Nephron (organoid): Measurements from ENCODE around the gene TXLNA.

ENCODE experiments used
- H3K27ac Mint-ChIP-seq, 3 experiments: 2 replicates each; pipeline ENCODE4 v1.8.0; 2020; ENCODE audit warnings: mixed read lengths in 3 of 3, mild to moderate bottlenecking in 2 of 3, moderate library complexity in 1 of 3
- H3K27me3 Mint-ChIP-seq: 2 replicates; pipeline ENCODE4 v1.8.0; 2021; ENCODE audit warnings: low read depth, mild to moderate bottlenecking, moderate library complexity, mixed read lengths
- H3K36me3 Mint-ChIP-seq: 2 replicates; pipeline ENCODE4 v1.8.0; 2020; ENCODE audit warnings: low read depth, mixed read lengths
- H3K4me1 Mint-ChIP-seq: 2 replicates; pipeline ENCODE4 v1.8.0; 2020; ENCODE audit warnings: mixed read lengths
- H3K4me3 Mint-ChIP-seq, 3 experiments: 2 replicates each; pipeline ENCODE4 v1.8.0; 2020; ENCODE audit warnings: mild to moderate bottlenecking in 3 of 3, mixed read lengths in 3 of 3, moderate library complexity in 2 of 3
- H3K9me3 Mint-ChIP-seq: 2 replicates; pipeline ENCODE4 v1.8.0; 2020; ENCODE audit warnings: mixed read lengths
- TF ChIP-seq, protein P1 (sequence below), 3 experiments: fragments of 200-600 bp; sonication (generic); IDR thresholded peaks; one replicate each; pipeline ENCODE4 v1.5.0; 2021; ENCODE audit warnings: antibody characterized with exemption in 3 of 3; ENCODE audit not compliant: unreplicated experiment in 3 of 3

TXLNA gene

DNA sequence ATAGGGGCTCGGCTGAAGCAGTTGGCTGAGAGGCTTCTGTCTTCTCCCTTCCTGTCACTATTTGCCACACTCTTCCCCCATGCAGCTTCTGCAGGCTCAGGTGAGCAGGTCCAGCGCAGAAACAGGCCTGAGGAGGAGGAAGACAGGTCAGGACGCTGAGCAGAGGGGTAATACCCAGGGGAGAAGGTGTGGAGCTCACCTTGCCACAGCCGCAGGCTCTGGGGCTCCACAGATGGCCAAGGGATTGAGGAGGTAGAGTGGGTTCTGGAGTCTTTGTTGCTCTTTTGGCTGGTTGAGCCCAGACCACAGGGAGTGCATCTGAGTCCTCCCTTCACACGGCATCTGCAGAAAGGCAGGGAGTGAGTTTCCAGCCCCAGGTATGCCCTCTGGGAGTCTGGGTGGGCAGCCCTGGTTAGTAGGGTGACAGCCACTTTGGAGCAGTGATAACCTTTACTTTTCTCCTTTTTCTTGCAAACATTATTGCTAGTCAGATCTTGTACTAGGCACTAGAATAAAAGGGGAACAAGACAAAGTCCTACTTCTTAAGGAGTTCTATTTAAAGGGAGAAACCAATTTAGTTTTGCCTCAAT lies 52.5 kb downstream of the TXLNA start:
- H3K4me3 Mint-ChIP-seq = no peak overlapping the region
- no peaks in the 10 kb centered on the region for H3K9me3 Mint-ChIP-seq
- H3K27ac Mint-ChIP-seq = no peak overlapping the region
- peaks cover 37% of the 10 kb centered on the region for H3K36me3 Mint-ChIP-seq
- H3K27me3 Mint-ChIP-seq = no peaks in the 10 kb centered on the region
- no peaks in the 10 kb centered on the region for H3K4me1 Mint-ChIP-seq
- TF ChIP-seq, protein P1, sequence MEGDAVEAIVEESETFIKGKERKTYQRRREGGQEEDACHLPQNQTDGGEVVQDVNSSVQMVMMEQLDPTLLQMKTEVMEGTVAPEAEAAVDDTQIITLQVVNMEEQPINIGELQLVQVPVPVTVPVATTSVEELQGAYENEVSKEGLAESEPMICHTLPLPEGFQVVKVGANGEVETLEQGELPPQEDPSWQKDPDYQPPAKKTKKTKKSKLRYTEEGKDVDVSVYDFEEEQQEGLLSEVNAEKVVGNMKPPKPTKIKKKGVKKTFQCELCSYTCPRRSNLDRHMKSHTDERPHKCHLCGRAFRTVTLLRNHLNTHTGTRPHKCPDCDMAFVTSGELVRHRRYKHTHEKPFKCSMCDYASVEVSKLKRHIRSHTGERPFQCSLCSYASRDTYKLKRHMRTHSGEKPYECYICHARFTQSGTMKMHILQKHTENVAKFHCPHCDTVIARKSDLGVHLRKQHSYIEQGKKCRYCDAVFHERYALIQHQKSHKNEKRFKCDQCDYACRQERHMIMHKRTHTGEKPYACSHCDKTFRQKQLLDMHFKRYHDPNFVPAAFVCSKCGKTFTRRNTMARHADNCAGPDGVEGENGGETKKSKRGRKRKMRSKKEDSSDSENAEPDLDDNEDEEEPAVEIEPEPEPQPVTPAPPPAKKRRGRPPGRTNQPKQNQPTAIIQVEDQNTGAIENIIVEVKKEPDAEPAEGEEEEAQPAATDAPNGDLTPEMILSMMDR (IDR thresholded peaks at IDR 0.05; ENCODE audit: unreplicated experiment in 3 of 3) = no peak

DNA sequence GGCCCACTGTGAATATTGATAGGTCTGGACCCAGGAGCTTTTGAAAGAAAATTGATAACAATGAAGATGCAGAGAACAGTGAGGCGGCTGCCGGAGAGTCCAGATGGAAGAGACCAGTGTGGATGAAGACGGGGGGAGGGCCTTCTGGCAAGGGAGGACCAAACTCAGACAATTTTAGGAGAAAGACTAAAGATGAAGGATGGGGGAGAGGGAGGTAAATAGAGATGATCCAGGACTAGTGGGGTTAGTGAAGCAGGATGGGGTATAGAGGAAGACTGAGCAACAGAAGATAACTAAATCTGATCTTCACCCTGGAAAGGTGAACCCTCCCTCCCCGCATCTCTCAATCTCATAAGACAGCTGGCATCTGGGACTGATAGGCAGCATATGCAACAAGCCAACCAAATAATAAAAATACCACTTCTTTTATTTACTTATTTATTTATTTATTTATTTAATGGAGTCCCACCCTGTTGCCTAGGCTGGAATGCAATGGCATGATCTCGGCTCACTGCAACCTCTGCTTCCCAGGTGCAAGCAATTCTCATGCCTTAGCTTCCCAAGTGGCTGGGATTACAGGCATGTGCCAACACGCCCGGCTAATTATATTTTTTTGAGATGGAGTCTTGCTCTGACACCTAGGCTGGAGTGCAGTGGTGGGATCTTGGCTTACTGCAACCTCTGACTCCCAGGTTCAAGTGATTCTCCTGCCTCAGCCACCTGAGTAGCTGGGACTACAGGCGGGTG lies 53.3 kb downstream of the TXLNA start:
- TF ChIP-seq, protein P1 (IDR thresholded peaks at IDR 0.05; ENCODE audit: unreplicated experiment in 3 of 3) = no peak
- Mint-ChIP-seq H3K36me3 (peaks cover 31% of the 10 kb centered on the region), H3K27ac (no peak overlapping the region), H3K27me3 (no peaks in the 10 kb centered on the region), H3K4me3 (no peak overlapping the region), H3K4me1 (no peaks in the 10 kb centered on the region), H3K9me3 (no peaks in the 10 kb centered on the region)

DNA sequence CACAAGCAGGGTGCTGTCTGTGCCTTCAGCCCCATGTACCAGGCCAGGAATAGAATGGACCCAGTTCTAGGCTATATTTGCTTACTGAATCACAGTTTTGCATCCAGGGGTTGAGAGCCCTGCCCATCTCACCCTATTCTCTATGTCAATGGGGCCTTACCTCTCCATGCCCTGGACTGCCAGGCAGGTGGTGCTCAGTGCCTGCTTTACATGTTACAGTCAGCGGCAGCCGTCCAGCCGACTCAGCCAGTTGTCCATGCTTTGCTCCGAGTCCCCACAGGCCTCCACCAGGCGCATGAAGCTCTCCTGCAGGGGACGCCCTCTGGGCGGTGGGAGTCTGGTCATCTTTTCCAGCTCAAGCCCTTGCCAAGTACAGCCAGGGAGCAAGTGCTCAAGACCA lies 55.3 kb downstream of the TXLNA start:
- Mint-ChIP-seq H3K36me3 (peaks cover 16% of the 10 kb centered on the region), H3K27ac (no peak overlapping the region), H3K4me1 (no peaks in the 10 kb centered on the region), H3K4me3 (no peak overlapping the region), H3K27me3 (no peaks in the 10 kb centered on the region), H3K9me3 (no peaks in the 10 kb centered on the region)
- TF ChIP-seq, protein P1 (IDR thresholded peaks at IDR 0.05; ENCODE audit: unreplicated experiment in 3 of 3) = no peak

DNA sequence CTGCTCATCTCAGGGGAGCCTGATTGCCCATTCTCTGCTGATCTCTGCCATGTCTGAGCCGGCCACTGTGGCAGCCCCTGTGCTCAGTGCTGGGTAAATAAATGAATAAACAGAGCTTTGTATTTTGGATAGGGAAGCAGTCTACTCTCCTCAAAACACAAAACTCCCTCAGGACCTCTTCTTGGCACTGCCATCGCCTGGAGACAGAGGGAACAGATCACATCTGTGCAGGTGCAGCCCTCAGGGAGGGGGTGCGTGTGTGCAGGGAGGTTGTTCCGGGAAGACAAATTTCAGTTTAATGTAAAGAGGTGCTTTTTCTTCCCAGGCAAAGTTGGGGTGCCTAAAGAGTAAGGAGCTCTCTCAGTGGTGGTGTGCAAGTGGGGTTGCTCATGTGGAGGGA lies 59.9 kb downstream of the TXLNA start:
- H3K4me1 Mint-ChIP-seq = peaks cover 11% of the 10 kb centered on the region
- no peaks in the 10 kb centered on the region for H3K9me3 Mint-ChIP-seq

DNA sequence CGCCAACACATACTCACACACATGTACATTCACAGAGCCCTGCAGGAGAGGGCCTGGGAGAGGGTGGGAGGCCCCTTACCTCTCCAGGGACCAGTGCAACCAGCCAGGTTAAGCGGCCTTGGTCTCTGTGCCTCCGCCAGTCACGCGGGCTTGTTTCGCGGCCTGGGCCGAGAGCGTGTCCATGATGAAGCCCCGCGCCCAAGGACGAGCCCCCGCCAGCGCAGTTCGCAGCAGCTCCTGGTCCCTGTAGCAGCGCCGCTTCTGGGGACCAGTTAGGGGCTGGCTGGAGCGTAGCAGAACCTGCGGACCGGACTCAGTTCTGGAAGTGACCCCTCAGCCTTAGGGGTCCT lies 60.3 kb downstream of the TXLNA start:
- H3K4me1 Mint-ChIP-seq = peaks cover 11% of the 10 kb centered on the region

More for the DNA sequence above, 59.9 kb downstream of the TXLNA start:
- H3K27ac Mint-ChIP-seq = peak overlapping the region; percentile 28 to 85 (median 77)
- TF ChIP-seq, protein P1 (IDR thresholded peaks at IDR 0.05; ENCODE audit: unreplicated experiment in 3 of 3) = no peak
- no peaks in the 10 kb centered on the region for H3K27me3 Mint-ChIP-seq
- H3K4me3 Mint-ChIP-seq = peak overlapping the region; percentile 92 to 93 (median 92)
- peaks cover 6% of the 10 kb centered on the region for H3K36me3 Mint-ChIP-seq

More for the DNA sequence above, 60.3 kb downstream of the TXLNA start:
- TF ChIP-seq, protein P1 (IDR thresholded peaks at IDR 0.05; ENCODE audit: unreplicated experiment in 3 of 3) = no peak
- no peaks in the 10 kb centered on the region for H3K27me3 Mint-ChIP-seq
- no peaks in the 10 kb centered on the region for H3K9me3 Mint-ChIP-seq
- H3K27ac Mint-ChIP-seq = peak overlapping the region; percentile 77 to 85 (median 85)
- peak overlapping the region; percentile 92 to 93 (median 92) for H3K4me3 Mint-ChIP-seq
- H3K36me3 Mint-ChIP-seq = peaks cover 6% of the 10 kb centered on the region
